DND-41 (cell line): ENCODE results near the gene KITLG.

Source experiments
- CTCF ChIP-seq: IDR thresholded peaks from 2 replicates; pipeline ENCODE4 v1.5.1; 2012; ENCODE audit warnings: borderline replicate concordance, low read length, moderate library complexity, mild to moderate bottlenecking; ENCODE audit not compliant: poor library complexity, severe bottlenecking; ENCODE audit errors: extremely low read depth
- EZH2 ChIP-seq: IDR thresholded peaks from 3 replicates; pipeline ENCODE4 v1.6.1; 2012; ENCODE audit warnings: borderline replicate concordance, low read depth, mild to moderate bottlenecking, moderate library complexity, low read length, inconsistent platforms; ENCODE audit not compliant: severe bottlenecking

DNA sequence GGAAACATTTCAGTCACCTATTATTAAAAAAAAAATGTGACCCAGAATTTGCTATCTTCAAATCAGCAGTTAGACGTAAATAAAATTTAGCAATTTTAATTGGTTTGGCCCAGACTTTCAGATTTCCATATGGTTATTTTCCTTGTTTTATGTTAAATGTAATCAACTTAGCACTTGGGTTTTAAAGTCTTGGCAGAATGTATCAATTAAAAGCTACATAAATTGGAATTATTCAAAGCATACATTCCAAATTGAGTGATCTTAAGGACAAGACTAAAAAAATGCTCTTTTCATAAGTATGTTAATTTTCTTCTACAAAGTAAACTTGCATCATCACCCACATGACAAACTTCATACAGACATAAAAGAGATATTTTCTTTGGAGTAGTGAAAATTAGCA lies 3.4 kb downstream of the KITLG start:
- TF ChIP-seq CTCF (no peak), EZH2 (no peak)
